Neural progenitor cell (in vitro differentiated cells): ENCODE data around the gene DTX4. TPM values are rescaled to one million over a fixed set of nuclear protein-coding genes. Genes with fewer than 3 reads are reported as not detected.

ENCODE experiments used
- DNase-seq: peaks from one replicate; pipeline ENCODE4 v3.0.0-alpha.2; 2016; ENCODE audit warnings: low spot score
- H2AFZ ChIP-seq: fragments of 200-600 bp; sonication (generic); replicated peaks from 2 replicates; pipeline ENCODE4 v1.6.1; 2016; ENCODE audit warnings: antibody characterized with exemption
- H3F3A ChIP-seq: fragments of 200-600 bp; sonication (generic); 2 replicates; pipeline ENCODE4 v1.6.1; 2016; ENCODE audit warnings: antibody characterized with exemption, low read depth
- H3K27ac ChIP-seq: fragments of 200-600 bp; sonication (generic); 2 replicates; pipeline ENCODE4 v1.5.1; 2016; ENCODE audit warnings: mild to moderate bottlenecking
- H3K27me3 ChIP-seq: fragments of 200-600 bp; sonication (generic); 2 replicates; pipeline ENCODE4 v1.6.1; 2016; ENCODE audit warnings: mild to moderate bottlenecking, moderate library complexity
- H3K36me3 ChIP-seq: fragments of 200-600 bp; sonication (generic); 2 replicates; pipeline ENCODE4 v1.5.1; 2016
- H3K4me1 ChIP-seq: fragments of 200-600 bp; sonication (generic); 2 replicates; pipeline ENCODE4 v1.6.1; 2016; ENCODE audit warnings: mixed run types
- H3K4me2 ChIP-seq: fragments of 200-600 bp; sonication (generic); 2 replicates; pipeline ENCODE4 v1.6.1; 2016
- H3K4me3 ChIP-seq: fragments of 200-600 bp; sonication (generic); 2 replicates; pipeline ENCODE4 v1.5.1; 2016
- H3K79me2 ChIP-seq: fragments of 200-600 bp; sonication (generic); 2 replicates; pipeline ENCODE4 v1.6.1; 2016; ENCODE audit warnings: low read depth
- H3K9ac ChIP-seq: fragments of 200-600 bp; sonication (generic); 2 replicates; pipeline ENCODE4 v1.6.1; 2016
- H3K9me3 ChIP-seq: fragments of 200-600 bp; sonication (generic); 2 replicates; pipeline ENCODE4 v1.5.1; 2016; ENCODE audit warnings: low read depth
- H4K20me1 ChIP-seq: fragments of 200-600 bp; sonication (generic); 2 replicates; pipeline ENCODE4 v1.6.1; 2016; ENCODE audit warnings: low read depth
- H3K27ac Mint-ChIP-seq: 3 replicates; pipeline ENCODE4 v1.8.0; 2021; ENCODE audit warnings: mixed read lengths
- H3K27me3 Mint-ChIP-seq: 2 replicates; pipeline ENCODE4 v1.8.0; 2022; ENCODE audit warnings: low read depth, mild to moderate bottlenecking, inconsistent platforms, moderate library complexity, mixed read lengths; ENCODE audit not compliant: insufficient read depth
- H3K36me3 Mint-ChIP-seq: 3 replicates; pipeline ENCODE4 v1.8.0; 2021; ENCODE audit warnings: mixed read lengths
- H3K4me1 Mint-ChIP-seq: 3 replicates; pipeline ENCODE4 v1.8.0; 2021; ENCODE audit warnings: mixed read lengths
- H3K4me3 Mint-ChIP-seq: 3 replicates; pipeline ENCODE4 v1.8.0; 2021; ENCODE audit warnings: mild to moderate bottlenecking, moderate library complexity, mixed read lengths
- H3K9me3 Mint-ChIP-seq: 3 replicates; pipeline ENCODE4 v1.8.0; 2020; ENCODE audit warnings: mixed read lengths
- EZH2 ChIP-seq: fragments of 200-600 bp; sonication (generic); IDR thresholded peaks from 2 replicates; pipeline ENCODE4 v1.6.1; 2017; ENCODE audit warnings: antibody characterized with exemption, mild to moderate bottlenecking, moderate library complexity
- EZH2phosphoT487 ChIP-seq: fragments of 200-600 bp; sonication (generic); IDR thresholded peaks from 2 replicates; pipeline ENCODE4 v1.6.1; 2017; ENCODE audit warnings: antibody characterized with exemption
- total RNA-seq: library from RNA; depleted of rRNA; stranded (reverse); fragments of >200 nt; gene quantifications from 2 replicates; pipeline ENCODE4 v1.2.3, GENCODE V29; 2015; ENCODE audit warnings: low replicate concordance
- TF ChIP-seq, protein P1 (sequence below): fragments of 200-600 bp; sonication (generic); IDR thresholded peaks from 2 replicates; pipeline ENCODE4 v1.5.1; 2017; ENCODE audit warnings: antibody characterized with exemption, mild to moderate bottlenecking

Gene DTX4
- total RNA-seq, 1 donor from 2014 or later, result 16.9 TPM

DNA sequence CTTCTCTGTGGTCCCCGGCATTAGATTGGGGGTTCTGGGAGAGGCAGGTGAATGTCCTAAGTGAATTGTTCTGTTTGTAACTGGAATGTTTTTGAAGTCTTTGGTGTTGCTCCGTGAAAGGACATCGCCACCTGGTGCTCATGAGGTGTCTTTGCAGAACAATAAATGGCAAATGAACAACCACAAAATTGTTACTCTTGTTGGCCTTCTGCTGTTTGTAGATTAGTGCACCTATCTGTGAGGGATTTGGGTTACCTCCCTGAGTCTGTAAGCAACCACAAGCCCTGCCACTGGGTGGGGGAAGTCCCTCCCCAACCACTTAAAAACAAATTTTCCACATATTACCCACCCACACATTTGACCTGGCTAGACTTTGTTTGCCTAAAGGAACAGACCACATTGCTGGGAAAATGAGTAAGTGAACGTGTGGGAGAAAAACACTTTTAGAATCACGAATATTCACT lies 36.1 kb downstream of the DTX4 start:
- DNase-seq, result peak; percentile 62
- Histone ChIP-seq H3K4me2 (no peak overlapping the region), H3K9me3 (no peaks in the 10 kb centered on the region), H3K27me3 (no peaks in the 10 kb centered on the region), H3K9ac (no peak overlapping the region), H3K79me2 (no peaks in the 10 kb centered on the region), H3K27ac (no peak overlapping the region), H2AFZ (no peak overlapping the region), H3F3A (no peaks in the 10 kb centered on the region), H4K20me1 (no peaks in the 10 kb centered on the region), H3K36me3 (no peaks in the 10 kb centered on the region), H3K4me1 (no peaks in the 10 kb centered on the region), H3K4me3 (no peak overlapping the region)
- Mint-ChIP-seq H3K27me3 (no peaks in the 10 kb centered on the region), H3K9me3 (peaks cover 2% of the 10 kb centered on the region), H3K4me1 (peaks cover 20% of the 10 kb centered on the region), H3K27ac (peak overlapping the region; percentile 87), H3K4me3 (peak overlapping the region; percentile 21), H3K36me3 (peaks cover 64% of the 10 kb centered on the region)
- TF ChIP-seq EZH2 (no peak), EZH2phosphoT487 (no peak)
- TF ChIP-seq, protein P1, sequence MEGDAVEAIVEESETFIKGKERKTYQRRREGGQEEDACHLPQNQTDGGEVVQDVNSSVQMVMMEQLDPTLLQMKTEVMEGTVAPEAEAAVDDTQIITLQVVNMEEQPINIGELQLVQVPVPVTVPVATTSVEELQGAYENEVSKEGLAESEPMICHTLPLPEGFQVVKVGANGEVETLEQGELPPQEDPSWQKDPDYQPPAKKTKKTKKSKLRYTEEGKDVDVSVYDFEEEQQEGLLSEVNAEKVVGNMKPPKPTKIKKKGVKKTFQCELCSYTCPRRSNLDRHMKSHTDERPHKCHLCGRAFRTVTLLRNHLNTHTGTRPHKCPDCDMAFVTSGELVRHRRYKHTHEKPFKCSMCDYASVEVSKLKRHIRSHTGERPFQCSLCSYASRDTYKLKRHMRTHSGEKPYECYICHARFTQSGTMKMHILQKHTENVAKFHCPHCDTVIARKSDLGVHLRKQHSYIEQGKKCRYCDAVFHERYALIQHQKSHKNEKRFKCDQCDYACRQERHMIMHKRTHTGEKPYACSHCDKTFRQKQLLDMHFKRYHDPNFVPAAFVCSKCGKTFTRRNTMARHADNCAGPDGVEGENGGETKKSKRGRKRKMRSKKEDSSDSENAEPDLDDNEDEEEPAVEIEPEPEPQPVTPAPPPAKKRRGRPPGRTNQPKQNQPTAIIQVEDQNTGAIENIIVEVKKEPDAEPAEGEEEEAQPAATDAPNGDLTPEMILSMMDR, result peak; percentile 72

DNA sequence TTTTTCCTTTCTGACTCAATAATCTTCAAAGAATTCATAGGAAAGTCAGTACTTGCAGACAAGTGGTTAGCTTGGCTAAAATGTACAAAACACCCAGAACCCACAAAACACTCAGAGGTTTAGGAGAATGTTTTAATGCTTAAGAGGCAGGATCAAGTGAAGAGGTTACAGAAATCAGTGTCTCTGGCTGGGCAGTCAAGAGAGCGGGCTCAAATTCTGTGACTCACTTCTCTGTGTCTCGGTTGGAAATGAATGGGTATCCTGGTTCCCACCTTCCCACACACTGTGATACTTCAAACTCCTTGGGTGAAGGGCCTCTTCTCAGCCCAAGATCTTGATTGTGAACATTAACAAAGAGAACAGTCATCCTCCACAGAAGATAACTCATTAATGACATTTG lies 37.0 kb downstream of the DTX4 start:
- Histone ChIP-seq H2AFZ (no peak overlapping the region), H3K36me3 (no peaks in the 10 kb centered on the region), H3K27me3 (no peaks in the 10 kb centered on the region), H3K79me2 (no peaks in the 10 kb centered on the region), H3K9ac (no peak overlapping the region), H3F3A (no peaks in the 10 kb centered on the region), H3K4me1 (no peaks in the 10 kb centered on the region), H3K4me3 (no peak overlapping the region), H3K27ac (no peak overlapping the region), H4K20me1 (no peaks in the 10 kb centered on the region), H3K9me3 (no peaks in the 10 kb centered on the region), H3K4me2 (no peak overlapping the region)
- H3K36me3 Mint-ChIP-seq, result peaks cover 56% of the 10 kb centered on the region
- DNase-seq, result no peak
- no peaks in the 10 kb centered on the region for H3K27me3 Mint-ChIP-seq
- TF ChIP-seq, protein P1, result no peak
- TF ChIP-seq EZH2phosphoT487 (no peak), EZH2 (no peak)
- no peak overlapping the region for H3K4me3 Mint-ChIP-seq
- H3K27ac Mint-ChIP-seq, result no peak overlapping the region
- peaks cover 2% of the 10 kb centered on the region for H3K9me3 Mint-ChIP-seq
- H3K4me1 Mint-ChIP-seq, result peaks cover 20% of the 10 kb centered on the region

DNA sequence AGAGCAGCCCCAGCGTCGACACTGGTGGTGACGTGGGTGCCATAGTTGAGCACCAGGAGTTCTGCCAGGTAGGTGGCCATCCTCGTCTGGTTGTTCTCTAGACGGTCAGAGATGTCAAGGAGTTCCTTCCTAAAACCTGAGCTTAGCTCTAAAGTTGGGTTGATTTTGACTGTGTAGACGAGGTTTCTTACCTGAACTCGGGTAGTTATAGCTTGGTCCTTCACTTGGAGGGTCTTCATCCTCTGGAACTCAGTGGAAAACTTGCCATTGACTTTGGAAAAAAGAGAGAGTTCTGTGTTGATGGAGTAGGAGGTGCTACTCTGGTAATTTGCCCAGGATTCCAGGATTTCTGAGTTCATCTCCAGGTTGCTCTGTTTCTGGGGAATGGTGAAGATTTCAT lies 40.3 kb downstream of the DTX4 start:
- no peaks in the 10 kb centered on the region for H3K79me2 ChIP-seq
- DNase-seq, result no peak
- no peaks in the 10 kb centered on the region for H4K20me1 ChIP-seq
- peaks cover 10% of the 10 kb centered on the region for H3K4me1 Mint-ChIP-seq
- no peaks in the 10 kb centered on the region for H3K27me3 ChIP-seq
- peaks cover 28% of the 10 kb centered on the region for H3K36me3 Mint-ChIP-seq
- no peaks in the 10 kb centered on the region for H3F3A ChIP-seq
- peaks cover 2% of the 10 kb centered on the region for H3K9me3 Mint-ChIP-seq
- H3K4me2 ChIP-seq, result no peak overlapping the region
- no peaks in the 10 kb centered on the region for H3K36me3 ChIP-seq
- H3K9ac ChIP-seq, result no peak overlapping the region
- H3K4me3 Mint-ChIP-seq, result no peak overlapping the region
- no peak overlapping the region for H3K27ac ChIP-seq
- no peak overlapping the region for H3K4me3 ChIP-seq
- H3K27me3 Mint-ChIP-seq, result no peaks in the 10 kb centered on the region
- H3K4me1 ChIP-seq, result no peaks in the 10 kb centered on the region
- TF ChIP-seq, protein P1, result no peak
- H2AFZ ChIP-seq, result no peak overlapping the region
- H3K9me3 ChIP-seq, result no peaks in the 10 kb centered on the region
- no peak overlapping the region for H3K27ac Mint-ChIP-seq
